Mucosa of stomach (tissue), 1 donor: ENCODE data around the gene MRPL41.

Experiments
- H3K27me3 ChIP-seq: one replicate; pipeline ENCODE4 v1.7.0; 2013; ENCODE audit warnings: mild to moderate bottlenecking, low read length; ENCODE audit not compliant: control insufficient read depth, insufficient read depth
- H3K36me3 ChIP-seq: one replicate; pipeline ENCODE4 v1.7.0; 2013; ENCODE audit warnings: low read length; ENCODE audit not compliant: control insufficient read depth, insufficient read depth
- H3K4me1 ChIP-seq: one replicate; pipeline ENCODE4 v1.7.0; 2013; ENCODE audit warnings: mild to moderate bottlenecking, low read length; ENCODE audit not compliant: control insufficient read depth, insufficient read depth
- H3K4me3 ChIP-seq: one replicate; pipeline ENCODE4 v1.7.0; 2013; ENCODE audit warnings: low read length
- H3K9ac ChIP-seq: one replicate; pipeline ENCODE4 v1.7.0; 2013; ENCODE audit warnings: mild to moderate bottlenecking, low read length, moderate library complexity
- H3K9me3 ChIP-seq: one replicate; pipeline ENCODE4 v1.7.0; 2013; ENCODE audit warnings: mild to moderate bottlenecking, low read length, moderate library complexity; ENCODE audit not compliant: control insufficient read depth
- donor health status: Pancreatic carcinoma.

MRPL41 gene

DNA sequence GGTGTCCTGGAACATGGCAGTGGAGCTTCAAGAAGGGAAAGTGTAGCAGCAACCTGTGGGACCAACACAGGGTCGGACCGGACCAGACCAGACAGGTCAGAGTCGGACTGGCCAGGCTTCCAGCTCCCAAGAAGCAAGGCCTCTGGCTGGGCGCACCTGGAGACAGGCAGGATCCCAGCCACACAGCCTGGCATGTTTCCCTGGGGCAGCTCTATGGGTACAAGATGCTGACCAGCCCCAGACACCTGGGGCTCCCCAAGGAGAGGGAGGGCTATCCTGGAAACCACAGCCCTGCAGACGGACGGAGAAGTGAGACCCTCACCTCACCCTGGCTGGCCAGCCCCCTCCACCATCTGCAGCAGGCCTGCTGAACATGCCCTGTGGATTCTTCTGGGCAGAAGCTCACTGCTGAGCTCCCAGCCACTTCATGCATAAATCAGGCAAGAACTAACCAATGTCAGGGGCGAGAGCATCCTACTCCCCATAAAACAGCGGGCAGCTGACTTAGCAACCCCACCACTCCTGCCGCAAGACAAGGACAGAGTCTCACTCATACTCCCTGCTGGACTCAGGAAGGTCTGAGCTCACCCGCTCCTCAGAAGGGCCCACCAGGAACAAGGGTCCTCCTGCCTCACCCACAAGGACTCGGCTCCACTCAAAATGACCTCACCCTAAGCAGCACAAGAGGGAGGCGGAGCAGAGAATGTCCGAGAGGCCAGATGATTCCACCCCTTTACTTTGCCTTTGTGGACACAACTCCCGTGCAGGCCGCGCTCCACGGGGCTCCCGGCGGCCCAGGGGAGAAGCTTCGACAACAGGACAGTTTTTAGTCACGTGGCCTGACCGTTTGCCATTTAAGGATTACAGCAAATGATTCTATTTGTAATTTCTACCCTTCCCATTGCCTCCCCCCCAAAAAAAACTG is 29.9 kb downstream of the MRPL41 start:
- Histone ChIP-seq H3K27me3 (no peaks in the 10 kb centered on the region), H3K9ac (no peak overlapping the region), H3K4me1 (peaks cover 17% of the 10 kb centered on the region), H3K36me3 (peaks cover under 1% of the 10 kb centered on the region), H3K9me3 (no peaks in the 10 kb centered on the region), H3K4me3 (no peak overlapping the region)

DNA sequence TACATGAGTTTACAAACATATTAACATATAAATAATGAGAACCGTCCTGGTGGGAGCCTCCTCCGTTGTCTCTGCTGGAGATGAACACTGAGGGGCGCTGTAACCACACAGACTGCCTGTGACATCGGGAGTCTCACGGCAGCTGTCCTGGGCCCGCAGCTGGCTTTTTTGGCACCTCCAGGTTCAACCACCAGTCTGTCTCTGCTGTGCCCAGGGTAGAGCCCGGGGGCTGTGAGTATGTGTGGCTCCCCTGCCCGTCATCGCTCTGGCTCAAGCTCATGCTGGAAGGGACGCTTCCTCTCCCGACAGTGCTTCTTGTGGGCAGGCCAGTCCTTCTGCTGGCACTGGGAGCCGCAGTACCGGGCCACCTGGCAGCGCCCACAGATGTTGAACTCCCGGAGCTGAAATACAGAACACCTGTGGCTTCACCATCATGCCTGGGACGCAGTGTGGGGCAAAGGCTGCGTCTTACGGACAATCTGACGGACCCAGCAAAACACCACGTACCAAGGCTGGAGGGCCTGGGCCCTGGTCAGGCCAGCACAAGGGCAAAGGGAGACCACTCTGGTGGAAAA is 30.7 kb downstream of the MRPL41 start:
- peaks cover 4% of the 10 kb centered on the region for H3K36me3 ChIP-seq
- H3K9ac ChIP-seq = no peak overlapping the region
- H3K27me3 ChIP-seq = no peaks in the 10 kb centered on the region
- H3K9me3 ChIP-seq = no peaks in the 10 kb centered on the region
- H3K4me3 ChIP-seq = no peak overlapping the region
- peaks cover 11% of the 10 kb centered on the region for H3K4me1 ChIP-seq

DNA sequence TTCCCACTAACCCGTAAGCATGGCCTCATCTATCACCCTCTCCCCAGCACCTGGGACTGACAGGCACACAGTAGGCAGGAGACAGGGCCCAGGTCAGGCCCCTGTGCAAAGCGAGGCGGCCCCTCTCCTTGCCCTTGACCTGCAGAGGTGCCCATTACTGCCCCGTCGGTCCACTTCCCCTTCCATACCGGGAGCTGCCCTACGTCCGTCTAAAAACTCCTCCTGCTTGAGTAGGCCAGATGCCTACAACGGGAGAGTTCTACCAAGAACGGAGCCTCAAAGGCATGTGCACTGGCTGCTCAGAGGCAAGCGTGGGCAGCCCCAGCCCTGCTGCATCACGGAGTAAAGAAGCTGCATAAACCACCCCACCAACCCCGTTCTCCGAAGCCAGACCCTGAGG is 31.7 kb downstream of the MRPL41 start:
- no peaks in the 10 kb centered on the region for H3K27me3 ChIP-seq
- H3K4me1 ChIP-seq = peaks cover 5% of the 10 kb centered on the region
- H3K36me3 ChIP-seq = peaks cover 4% of the 10 kb centered on the region
- H3K4me3 ChIP-seq = no peak overlapping the region
- no peak overlapping the region for H3K9ac ChIP-seq
- no peaks in the 10 kb centered on the region for H3K9me3 ChIP-seq

DNA sequence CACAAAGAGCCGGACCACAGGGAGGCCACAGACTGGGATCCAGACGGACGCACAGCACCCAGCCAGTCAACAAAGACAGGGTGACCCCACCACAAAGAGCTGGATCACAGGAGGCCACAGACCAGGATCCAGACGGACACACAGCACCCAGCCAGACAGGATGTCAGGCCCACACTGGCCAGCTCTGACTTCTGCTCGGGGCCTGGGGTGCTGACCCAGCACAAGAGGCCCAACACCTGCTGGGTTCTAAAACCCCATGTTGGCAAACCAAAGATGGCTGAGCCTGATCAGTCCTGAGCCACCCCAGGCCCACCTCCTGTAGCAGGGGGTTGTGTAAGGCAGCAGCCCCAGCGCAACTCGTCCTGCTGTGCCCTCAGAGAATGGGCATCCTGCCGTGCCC is 32.3 kb downstream of the MRPL41 start:
- no peaks in the 10 kb centered on the region for H3K27me3 ChIP-seq
- no peaks in the 10 kb centered on the region for H3K9me3 ChIP-seq
- H3K4me1 ChIP-seq = peaks cover 9% of the 10 kb centered on the region
- H3K9ac ChIP-seq = no peak overlapping the region
- no peak overlapping the region for H3K4me3 ChIP-seq
- peaks cover 4% of the 10 kb centered on the region for H3K36me3 ChIP-seq

DNA sequence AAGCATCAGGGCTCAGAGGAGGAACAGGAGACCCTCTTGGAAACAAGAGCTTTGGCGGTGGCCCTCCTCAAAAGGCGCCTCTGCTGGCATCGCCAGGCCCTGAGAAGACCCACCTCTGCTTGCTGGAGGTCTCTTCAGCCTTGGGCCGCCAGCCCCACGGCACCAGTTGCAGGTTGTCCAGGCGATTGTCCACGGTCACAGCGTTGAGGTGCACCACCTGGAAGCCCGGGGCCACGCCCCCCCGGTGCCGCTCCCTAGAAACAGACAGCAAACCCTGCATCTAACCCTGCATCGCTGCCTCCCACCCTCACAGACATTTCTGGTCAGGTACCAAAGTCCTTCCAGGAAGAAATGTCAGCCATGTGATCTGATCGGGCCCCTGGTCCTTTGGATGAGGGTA is 35.2 kb downstream of the MRPL41 start:
- peaks cover 4% of the 10 kb centered on the region for H3K36me3 ChIP-seq
- H3K4me3 ChIP-seq = no peak overlapping the region
- H3K9me3 ChIP-seq = no peaks in the 10 kb centered on the region
- H3K27me3 ChIP-seq = no peaks in the 10 kb centered on the region
- H3K9ac ChIP-seq = no peak overlapping the region
- H3K4me1 ChIP-seq = peaks cover 11% of the 10 kb centered on the region

DNA sequence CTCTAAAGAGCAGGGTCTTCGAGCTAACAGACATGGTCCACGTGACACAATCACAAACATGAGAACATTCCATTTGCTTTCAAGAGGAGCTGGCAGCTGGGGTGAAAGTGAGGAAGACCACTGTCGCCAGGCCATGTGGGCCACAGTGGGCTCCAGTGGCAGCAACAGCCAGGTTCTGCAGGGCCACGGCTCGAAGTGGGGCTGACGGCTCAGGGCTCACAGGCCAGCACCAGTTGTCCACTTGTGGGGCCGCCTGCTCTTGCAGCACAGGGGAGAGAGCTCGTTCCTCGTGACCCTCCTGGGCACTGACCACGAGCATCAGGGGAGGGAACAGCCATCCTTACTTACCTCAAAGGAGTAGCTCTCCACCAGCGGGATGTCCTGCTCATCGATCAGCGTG is 36.6 kb downstream of the MRPL41 start:
- Histone ChIP-seq H3K4me3 (no peak overlapping the region), H3K36me3 (peaks cover 4% of the 10 kb centered on the region), H3K4me1 (peaks cover 22% of the 10 kb centered on the region), H3K27me3 (no peaks in the 10 kb centered on the region), H3K9me3 (no peaks in the 10 kb centered on the region), H3K9ac (no peak overlapping the region)

DNA sequence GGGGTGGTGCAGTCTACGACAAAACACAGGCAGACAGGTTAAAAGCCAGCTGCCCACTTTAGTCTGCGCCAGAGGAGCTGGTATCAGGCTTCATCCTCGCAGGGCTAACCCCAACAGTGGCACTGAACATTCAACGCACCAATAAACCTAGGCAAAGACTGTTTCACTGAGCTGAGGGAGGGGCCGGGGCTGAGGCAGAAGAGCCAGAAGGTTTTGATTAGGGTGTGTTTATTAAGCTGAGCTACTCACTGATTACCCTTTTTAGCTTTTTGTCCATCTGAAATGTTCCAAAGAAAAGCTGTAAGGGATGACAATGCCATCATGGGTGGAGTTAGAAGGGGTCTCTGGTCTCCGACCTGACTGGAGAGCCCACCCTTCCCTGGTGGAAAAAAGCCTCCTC is 37.2 kb downstream of the MRPL41 start:
- H3K9me3 ChIP-seq = no peaks in the 10 kb centered on the region
- peaks cover 4% of the 10 kb centered on the region for H3K36me3 ChIP-seq
- peaks cover 28% of the 10 kb centered on the region for H3K4me1 ChIP-seq
- no peak overlapping the region for H3K4me3 ChIP-seq
- H3K27me3 ChIP-seq = no peaks in the 10 kb centered on the region
- H3K9ac ChIP-seq = peak overlapping the region; percentile 63

DNA sequence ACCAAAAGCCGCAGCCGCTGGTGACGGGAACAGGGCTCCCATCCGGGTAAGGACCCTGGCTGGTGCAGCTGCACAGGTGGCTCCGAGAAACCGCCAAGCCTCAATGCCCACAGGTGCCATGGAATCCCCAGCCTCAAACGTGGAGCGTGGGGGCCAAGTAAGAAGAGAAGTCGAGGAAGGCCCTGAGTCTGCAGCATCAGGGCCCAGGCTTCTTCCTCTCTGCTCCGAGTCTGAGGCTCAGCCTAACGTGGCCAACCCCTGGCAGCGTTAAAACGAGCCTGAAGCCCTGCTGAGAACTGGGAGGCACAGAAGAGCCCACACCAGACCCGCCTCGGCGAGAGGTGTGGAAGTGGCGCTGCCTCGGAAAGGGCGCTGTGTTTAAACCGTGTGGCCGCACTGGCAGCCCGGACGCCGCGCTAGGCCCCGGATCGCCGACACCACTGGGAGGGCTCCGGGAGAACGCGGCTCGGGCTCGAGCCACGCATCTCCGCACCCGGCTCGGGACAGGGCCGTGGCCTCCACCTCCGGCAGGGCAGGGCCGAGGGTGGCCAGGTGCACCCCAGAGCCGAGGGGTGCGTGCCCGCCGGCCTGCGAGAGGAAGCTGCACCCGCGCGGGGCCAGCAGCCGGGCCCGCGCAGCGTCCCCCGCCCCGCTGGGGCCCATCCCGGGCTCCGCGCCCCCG is 37.9 kb downstream of the MRPL41 start:
- H3K27me3 ChIP-seq = no peaks in the 10 kb centered on the region
- peaks cover 4% of the 10 kb centered on the region for H3K36me3 ChIP-seq
- H3K9me3 ChIP-seq = no peaks in the 10 kb centered on the region
- H3K4me1 ChIP-seq = peaks cover 31% of the 10 kb centered on the region
- H3K9ac ChIP-seq = peak overlapping the region; percentile 63
- no peak overlapping the region for H3K4me3 ChIP-seq

DNA sequence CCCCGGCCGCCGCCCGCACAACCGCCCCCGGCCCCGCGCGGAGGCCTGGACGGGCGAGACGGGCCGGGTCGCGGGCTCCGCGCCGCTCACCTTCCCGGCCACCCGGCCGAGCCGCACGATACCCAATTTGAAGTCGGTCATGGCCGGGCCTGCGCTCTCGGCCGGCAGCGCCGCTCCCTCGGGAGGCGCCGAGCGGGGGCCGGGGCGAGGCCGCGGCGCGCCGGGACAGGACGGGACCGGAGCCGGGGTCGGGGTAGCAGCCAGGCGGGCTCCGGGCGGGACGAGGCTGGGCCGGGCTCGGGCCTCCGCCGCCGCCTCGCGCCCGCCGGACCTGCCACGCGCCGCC is 38.4 kb downstream of the MRPL41 start:
- Histone ChIP-seq H3K9me3 (no peaks in the 10 kb centered on the region), H3K9ac (no peak overlapping the region), H3K27me3 (no peaks in the 10 kb centered on the region), H3K36me3 (peaks cover 4% of the 10 kb centered on the region), H3K4me1 (peaks cover 31% of the 10 kb centered on the region), H3K4me3 (no peak overlapping the region)

DNA sequence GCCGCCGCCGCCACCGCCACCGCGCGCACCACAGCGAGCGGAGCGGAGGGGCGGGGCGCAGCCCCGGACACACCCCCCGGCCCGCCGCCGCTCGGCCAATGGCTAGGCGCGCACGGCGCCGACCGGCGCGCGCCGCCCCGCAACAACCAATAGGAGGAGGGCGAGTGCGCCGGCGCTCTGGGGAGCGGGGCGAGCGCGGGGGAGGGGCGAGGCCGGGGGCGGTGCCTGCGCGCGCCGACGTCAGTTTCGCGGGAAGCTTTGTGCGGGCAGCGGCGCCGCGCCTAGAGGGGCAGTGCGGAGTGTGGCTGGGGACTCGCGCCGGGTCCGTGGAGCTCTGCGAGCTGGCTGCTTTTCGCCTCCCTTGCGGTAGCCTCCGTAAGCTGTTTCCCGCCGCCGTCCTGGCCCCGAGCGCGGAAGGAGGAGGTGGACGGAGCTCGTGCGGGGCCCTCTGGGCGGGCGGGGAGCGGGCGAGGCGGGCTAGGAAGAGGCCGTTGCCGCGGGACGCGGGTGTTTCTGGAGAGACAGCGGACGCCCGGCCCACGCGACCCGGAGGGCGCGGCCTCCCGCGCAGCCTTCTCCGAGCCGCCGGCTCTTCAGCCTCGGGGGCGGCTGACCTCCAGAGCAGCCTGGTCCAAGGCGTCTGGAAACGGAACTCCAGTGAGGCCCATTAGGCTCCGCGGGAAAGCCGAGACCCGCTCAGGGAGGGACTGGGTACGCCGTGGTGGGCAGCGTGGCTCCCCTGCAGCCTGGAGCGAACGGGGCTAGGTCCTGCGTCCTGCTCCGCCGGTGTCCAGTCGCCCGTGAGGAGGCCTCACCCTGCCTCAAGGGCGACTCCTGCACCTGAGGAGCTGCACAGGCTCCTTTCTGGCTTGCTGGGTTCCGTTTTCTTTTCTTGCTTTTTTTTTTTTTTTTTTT is 39.0 kb downstream of the MRPL41 start, which contains the start of gene ZMYND19:
Gene ZMYND19 (minus strand): TSS at position 44 of the 915 bp plus-strand sequence. CDS start 249 bp downstream, outside the sequence.
- Histone ChIP-seq H3K4me1 (peaks cover 31% of the 10 kb centered on the region), H3K4me3 (no peak within 1 kb of the TSS), H3K9me3 (no peaks in the 10 kb centered on the region), H3K9ac (peak within 1 kb of the TSS; percentile 64), H3K27me3 (no peaks in the 10 kb centered on the region), H3K36me3 (peaks cover 4% of the 10 kb centered on the region)

DNA sequence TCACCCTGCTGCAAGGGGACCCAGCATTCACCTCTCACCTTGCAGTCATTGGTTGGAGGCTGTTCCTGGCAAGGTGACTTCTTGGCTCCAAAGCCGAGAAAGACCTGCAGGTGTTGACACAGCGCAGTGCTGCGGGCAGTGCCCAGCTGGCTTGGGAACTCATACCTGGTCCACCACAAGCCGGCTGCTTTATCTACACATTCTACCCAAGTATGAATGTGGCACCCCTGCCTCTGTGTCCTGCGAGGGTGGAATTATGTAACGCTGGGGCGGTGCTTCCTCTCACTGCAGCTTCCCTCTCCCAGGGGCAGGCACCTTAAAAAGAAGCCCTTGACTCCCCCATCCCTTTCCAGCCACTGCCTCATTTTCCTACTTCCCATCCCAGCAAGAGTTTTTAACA is 41.1 kb downstream of the MRPL41 start:
- Histone ChIP-seq H3K4me3 (no peak overlapping the region), H3K9ac (no peak overlapping the region), H3K36me3 (no peaks in the 10 kb centered on the region), H3K4me1 (peaks cover 31% of the 10 kb centered on the region), H3K27me3 (no peaks in the 10 kb centered on the region), H3K9me3 (no peaks in the 10 kb centered on the region)
